ENCODE results near the gene SPARC.
"Not testable (repeated sequence)": the region's sequence is repeated elsewhere in the genome, so short reads cannot be mapped to it uniquely, and the experiment has no call there.

SPARC gene, protein sequence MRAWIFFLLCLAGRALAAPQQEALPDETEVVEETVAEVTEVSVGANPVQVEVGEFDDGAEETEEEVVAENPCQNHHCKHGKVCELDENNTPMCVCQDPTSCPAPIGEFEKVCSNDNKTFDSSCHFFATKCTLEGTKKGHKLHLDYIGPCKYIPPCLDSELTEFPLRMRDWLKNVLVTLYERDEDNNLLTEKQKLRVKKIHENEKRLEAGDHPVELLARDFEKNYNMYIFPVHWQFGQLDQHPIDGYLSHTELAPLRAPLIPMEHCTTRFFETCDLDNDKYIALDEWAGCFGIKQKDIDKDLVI

DNA sequence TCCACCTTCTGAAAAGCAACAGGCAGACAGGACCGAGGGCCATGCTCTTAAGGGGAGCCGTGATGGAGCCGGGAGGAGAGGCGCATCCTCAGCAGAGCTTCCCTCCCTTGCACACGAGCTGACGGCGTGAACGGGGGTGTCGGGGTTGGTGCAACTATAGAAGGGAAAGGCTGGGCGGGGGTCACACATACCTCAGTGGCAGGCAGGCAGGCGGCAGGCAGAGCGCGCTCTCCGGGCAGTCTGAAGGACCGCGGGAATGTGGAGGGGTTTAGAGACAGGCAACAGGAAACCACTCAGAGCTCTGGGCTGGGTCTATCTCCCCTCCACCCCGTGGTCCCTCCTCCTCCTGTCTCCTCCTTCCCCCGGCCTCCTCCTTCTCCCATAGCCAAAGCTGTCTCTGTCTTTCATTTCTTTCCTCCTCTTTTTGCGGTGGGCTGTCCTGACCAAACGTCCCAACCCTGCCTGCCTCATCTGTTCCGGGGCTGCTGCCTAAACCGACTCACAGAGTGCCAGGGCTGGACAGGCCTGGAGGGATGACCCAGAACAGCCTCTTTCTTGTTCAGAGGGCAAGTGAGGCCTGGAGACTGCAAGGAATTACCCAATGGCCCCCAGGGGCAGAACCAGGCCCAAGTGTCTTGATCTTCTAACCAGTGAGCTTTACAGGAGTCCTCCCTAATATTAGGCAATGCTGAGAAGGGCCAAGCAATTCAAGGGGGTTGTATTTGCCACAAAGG is at the start of gene SPARC:
TSS of gene SPARC (minus strand) at position 242 of the 734 bp plus-strand sequence. CDS start 10,727 bp downstream, outside the sequence.
- DNase-seq (ENCODE audit: extremely low read depth in 1 of 2, low read depth in 1 of 2) = no peak

DNA sequence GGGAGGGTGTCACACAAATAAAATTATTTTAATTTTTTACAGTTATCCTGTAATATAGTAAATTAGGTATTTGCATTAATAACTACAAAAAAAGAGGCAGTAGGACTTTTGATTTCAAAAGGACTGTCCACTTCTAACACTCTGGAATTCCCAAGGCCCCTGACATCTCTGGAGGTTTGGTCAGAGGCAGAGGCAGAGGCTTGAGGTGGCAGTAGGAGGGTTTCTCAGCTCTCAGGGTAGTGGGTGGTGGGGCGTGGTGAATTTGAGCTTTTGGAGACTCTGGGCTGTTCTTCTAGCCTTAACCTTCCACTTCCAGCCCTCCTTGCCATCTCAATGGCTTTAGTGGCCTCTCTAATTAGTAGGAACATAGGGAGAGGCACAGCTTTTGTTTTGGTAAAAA is 48.9 kb upstream of the SPARC start:
- DNase-seq (ENCODE audit: extremely low read depth in 1 of 2, low read depth in 1 of 2) = no peak

DNA sequence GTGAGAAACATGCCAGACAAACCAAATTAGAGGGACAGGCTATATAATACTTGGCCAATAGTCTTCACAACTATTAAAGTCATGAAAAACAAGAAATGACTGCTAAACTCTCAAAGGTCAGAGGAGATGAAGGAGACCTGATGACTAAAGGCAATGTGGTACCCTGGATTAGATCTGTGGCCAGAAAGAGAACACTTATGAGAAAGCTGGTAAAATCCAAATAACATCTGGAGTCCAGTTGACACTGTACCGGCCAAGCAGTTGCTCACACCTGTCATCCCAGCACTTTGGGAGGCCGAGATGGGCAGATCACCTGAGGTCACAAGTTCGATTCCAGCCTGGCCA is 47.3 kb upstream of the SPARC start:
- no peak for DNase-seq (ENCODE audit: extremely low read depth in 1 of 2, low read depth in 1 of 2)

DNA sequence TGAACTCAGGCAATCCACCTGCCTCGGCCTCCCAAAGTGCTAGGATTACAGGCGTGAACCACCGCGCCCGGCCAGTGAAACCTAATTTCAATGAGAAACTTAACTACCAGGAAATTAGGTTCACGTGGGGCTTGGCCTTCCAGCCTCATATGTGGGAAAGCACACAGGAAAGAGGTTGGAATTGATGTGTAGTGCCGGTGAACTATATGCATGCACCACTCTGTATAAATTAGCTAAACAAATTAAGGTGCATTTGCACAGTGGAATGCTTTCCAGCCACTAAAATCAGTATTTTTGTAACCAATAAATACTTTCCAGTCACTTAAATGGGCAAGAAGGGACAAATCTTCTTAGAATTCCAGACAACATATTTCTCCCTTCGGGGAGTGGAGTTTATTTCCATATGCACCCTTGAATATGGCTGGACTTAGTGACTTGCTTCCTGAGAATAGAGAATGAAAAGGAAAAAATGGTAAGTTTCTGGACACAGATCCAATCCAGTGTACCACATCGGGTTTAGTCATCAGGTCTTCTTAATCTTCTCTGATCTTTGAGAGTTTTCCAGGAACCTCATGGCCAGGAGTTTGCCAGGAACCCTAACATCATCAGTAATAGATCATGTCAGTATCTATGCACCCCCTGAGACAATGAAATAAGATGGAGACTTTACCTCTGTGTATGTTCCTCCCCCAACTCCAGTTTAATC is 46.8 kb upstream of the SPARC start:
- DNase-seq (ENCODE audit: extremely low read depth in 1 of 2, low read depth in 1 of 2) = no peak

GRCh38 chr5:151730381-151730780 is 43.7 kb upstream of the SPARC start:
- DNase-seq (ENCODE audit: extremely low read depth in 1 of 2, low read depth in 1 of 2) = no peak

DNA sequence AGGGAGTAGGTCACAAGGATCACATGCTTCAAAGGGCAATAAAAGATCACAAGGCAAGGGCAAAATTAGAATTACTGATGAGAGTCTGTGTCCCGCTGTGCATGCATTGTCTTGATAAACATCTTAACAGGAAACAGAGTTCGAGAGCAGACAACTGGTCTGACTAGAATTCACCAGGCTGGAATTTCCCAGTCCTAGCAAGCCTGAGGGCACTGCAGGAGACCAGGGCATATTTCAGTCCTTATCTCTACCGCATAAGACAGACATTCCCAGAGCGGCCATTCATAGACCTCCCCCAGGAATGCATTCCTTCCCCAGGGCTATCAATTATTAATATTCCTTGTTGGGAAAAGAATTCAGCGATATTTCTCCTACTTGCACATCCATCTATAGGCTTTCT is 42.9 kb upstream of the SPARC start:
- DNase-seq (ENCODE audit: extremely low read depth in 1 of 2, low read depth in 1 of 2) = not testable (repeated sequence)

DNA sequence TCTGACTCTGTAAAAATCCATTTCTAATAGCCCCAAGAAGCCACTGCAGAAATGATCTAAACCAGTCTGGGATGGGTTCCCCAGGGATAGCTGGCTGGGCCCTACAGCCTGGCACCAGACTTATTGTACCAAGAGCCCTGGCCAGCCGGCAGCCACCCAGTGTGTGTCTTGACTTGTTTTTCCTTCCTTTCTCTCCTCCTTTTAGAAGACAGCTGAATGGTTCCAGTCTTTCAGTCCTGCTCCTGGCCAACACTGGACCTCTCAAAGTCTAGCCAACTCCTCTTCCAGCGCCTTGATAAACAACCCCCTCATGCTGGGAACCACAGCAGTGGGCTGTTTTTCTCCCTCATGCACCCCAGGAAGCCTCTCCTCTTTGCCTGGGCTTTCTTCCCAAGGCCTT is 37.6 kb upstream of the SPARC start:
- DNase-seq (ENCODE audit: extremely low read depth in 1 of 2, low read depth in 1 of 2) = no peak

GRCh38 chr5:151722546-151722945 is 35.8 kb upstream of the SPARC start:
- DNase-seq (ENCODE audit: extremely low read depth in 1 of 2, low read depth in 1 of 2) = no peak

GRCh38 chr5:151721812-151722391 is 35.2 kb upstream of the SPARC start:
- DNase-seq (ENCODE audit: extremely low read depth in 1 of 2, low read depth in 1 of 2) = no peak

GRCh38 chr5:151721087-151721646 is 34.5 kb upstream of the SPARC start:
- DNase-seq (ENCODE audit: extremely low read depth in 1 of 2, low read depth in 1 of 2) = no peak

- no peak for DNase-seq (ENCODE audit: extremely low read depth in 1 of 2, low read depth in 1 of 2)
Measured at GRCh38 chr5:151720215-151720614, 33.5 kb upstream of the SPARC start.

GRCh38 chr5:151719228-151720000 is 32.7 kb upstream of the SPARC start:
- peak in 1 of 2 donors; percentile 19 for DNase-seq (ENCODE audit: extremely low read depth in 1 of 2, low read depth in 1 of 2)

DNA sequence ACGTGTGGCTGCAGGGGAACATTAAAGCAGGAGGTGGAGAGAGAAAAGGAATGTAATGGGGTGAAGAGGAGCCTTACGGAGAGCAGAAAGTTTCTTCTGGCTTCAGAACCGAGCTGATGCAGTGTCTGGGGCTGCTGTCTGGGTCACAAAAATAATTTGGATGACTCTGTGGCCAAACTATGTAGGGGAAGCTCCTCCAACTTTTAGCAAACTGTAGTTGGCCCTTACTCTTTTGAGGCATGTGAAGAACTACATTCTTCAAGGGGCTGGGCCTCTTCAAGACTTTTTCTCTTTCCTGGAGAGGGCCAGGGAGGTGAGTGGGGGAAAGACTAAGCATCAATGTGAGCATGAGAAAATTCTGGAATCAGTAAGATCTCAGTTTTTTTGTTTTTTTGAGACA is 31.9 kb upstream of the SPARC start:
- no peak for DNase-seq (ENCODE audit: extremely low read depth in 1 of 2, low read depth in 1 of 2)

GRCh38 chr5:151718153-151718552 is 31.4 kb upstream of the SPARC start:
- no peak for DNase-seq (ENCODE audit: extremely low read depth in 1 of 2, low read depth in 1 of 2)

GRCh38 chr5:151717416-151717815 is 30.7 kb upstream of the SPARC start:
- no peak for DNase-seq (ENCODE audit: extremely low read depth in 1 of 2, low read depth in 1 of 2)

GRCh38 chr5:151709109-151709735 is 22.5 kb upstream of the SPARC start:
- DNase-seq (ENCODE audit: extremely low read depth in 1 of 2, low read depth in 1 of 2) = no peak

DNA sequence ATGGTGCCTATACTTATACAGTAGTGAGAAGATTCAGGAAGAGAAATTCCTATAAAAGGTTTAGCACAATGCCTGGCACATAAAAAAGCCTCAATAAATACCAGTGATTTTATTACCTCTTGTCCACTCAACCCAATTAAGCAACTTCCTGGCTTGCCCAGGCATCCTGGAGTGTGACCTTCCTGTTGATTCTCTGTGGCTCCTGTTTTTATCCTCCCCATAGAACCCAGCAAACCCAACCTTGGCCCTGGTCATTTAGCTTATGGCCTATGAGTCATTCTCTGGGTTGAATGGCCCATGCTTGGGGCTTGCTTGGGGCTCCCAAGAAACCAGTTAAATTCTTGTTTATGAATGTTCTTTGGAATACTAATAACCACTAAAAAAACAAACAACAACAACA is 21.4 kb upstream of the SPARC start:
- no peak for DNase-seq (ENCODE audit: extremely low read depth in 1 of 2, low read depth in 1 of 2)

DNA sequence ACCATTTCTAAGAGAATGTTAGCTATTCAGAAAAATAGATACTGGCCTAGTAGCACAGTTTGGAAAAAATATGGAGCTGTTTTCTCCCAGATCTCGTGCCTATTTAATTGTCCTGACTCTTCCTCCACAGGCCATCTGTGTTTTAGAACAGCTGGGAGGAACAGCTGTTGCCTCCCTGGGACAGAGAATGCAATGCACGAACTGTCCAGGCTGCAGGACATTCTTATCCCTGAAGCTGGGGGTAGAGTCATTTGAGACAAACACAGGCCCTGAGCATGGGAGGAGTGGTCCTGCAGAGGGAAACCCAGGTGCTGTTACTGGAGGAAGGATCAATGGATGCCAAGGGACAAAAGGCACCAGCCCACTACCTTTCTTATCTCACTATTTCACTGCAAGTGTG is 20.9 kb upstream of the SPARC start:
- DNase-seq (ENCODE audit: extremely low read depth in 1 of 2, low read depth in 1 of 2) = no peak

DNA sequence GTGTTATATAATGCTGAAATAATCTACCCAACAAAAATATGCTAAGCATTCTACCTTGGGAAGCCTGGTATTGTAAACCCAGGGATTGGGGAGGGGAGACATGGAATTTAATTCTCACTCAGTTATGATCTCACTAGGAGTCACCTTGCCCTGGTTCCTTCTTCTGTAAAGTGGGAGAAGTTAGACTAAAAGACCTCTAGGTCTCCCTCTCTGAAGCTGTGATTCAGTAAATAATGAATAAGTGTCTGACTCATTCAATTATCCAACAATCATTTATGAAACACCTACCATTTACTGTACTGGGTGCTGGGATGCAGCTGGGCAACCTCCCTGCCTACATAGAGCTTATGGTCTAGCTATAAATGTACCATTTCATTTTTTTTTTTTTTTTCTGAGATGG is 20.2 kb upstream of the SPARC start:
- no peak for DNase-seq (ENCODE audit: extremely low read depth in 1 of 2, low read depth in 1 of 2)

DNA sequence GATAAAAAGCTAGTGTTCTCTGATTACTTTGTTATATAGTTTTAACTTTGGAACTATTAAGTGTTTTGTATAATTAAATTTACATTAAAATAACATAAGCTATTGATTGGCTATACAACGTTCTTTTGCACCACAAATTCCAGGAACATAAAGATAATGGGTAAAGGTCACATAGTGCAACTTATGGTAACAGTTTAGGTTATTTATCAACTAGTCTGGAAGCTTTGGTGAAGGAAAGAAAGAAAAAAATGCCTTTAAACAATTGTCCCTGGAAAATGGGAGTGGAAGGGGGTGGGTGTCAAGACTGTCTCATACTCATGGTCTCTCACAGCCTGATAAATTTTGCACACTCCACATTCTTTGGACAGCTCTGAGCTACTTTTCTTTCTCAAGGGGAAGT is 17.1 kb upstream of the SPARC start:
- DNase-seq (ENCODE audit: extremely low read depth in 1 of 2, low read depth in 1 of 2) = no peak

Measured in stimulated activated CD8-positive, alpha-beta memory T cell treated with anti-CD3 and anti-CD28 coated beads, Interleukin-7, amount 100 ng/mL, for 48 hours (primary cell).